GM12801 (cell line): ENCODE data around the gene TTI1.

Source experiments
- CTCF ChIP-seq: IDR thresholded peaks from one replicate; pipeline ENCODE4 v1.5.1; 2011; ENCODE audit warnings: control low read depth; ENCODE audit not compliant: insufficient read length; ENCODE audit errors: extremely low read depth

The TTI1 gene

GRCh38 chr20:38073307-38074071 is 40.2 kb upstream of the TTI1 start:
- no peak for TF ChIP-seq CTCF

GRCh38 chr20:38072898-38073297 is 39.6 kb upstream of the TTI1 start:
- no peak for TF ChIP-seq CTCF

- TF ChIP-seq CTCF, result no peak
Measured at GRCh38 chr20:38067717-38068365, 34.6 kb upstream of the TTI1 start.

GRCh38 chr20:38066969-38067716 is 33.9 kb upstream of the TTI1 start:
- no peak for TF ChIP-seq CTCF

GRCh38 chr20:38065764-38066375 is 32.6 kb upstream of the TTI1 start:
- no peak for TF ChIP-seq CTCF

GRCh38 chr20:38063911-38064530 is 30.8 kb upstream of the TTI1 start:
- TF ChIP-seq CTCF, result no peak
